Measurements from ENCODE around the gene TNC. TPM values are rescaled to one million over a fixed set of nuclear protein-coding genes. Genes with fewer than 3 reads are reported as not detected.

Gene TNC
- polyA plus RNA-seq, 3 donors: 0.02 TPM; not detected in 2

- H3K4me1 Mint-ChIP-seq: no peaks in the 10 kb centered on the region
- DNase-seq: no peak
- no peak overlapping the region for H3K4me2 ChIP-seq (replicated peaks; ENCODE audit: extremely low read depth, low read length, poor library complexity, severe bottlenecking)
- intact Hi-C loops (cut with micrococcal nuclease): no loop called here
- no peaks in the 10 kb centered on the region for H3K36me3 Mint-ChIP-seq
- H3K36me3 ChIP-seq (replicated peaks in 1 of 2; ENCODE audit: control insufficient read depth in 1 of 2, insufficient read depth in 2 of 2, low read length in 2 of 2): no peaks in the 10 kb centered on the region
- no peaks in the 10 kb centered on the region for H3K79me2 ChIP-seq (ENCODE audit: insufficient read depth, low read length)
- no peaks in the 10 kb centered on the region for H3K4me1 ChIP-seq (ENCODE audit: control insufficient read depth in 1 of 2, insufficient read depth in 2 of 2, low read length in 2 of 2)
- H3K27me3 ChIP-seq (ENCODE audit: control insufficient read depth in 2 of 2, insufficient read depth in 2 of 2, low read length in 2 of 2): no peaks in the 10 kb centered on the region
- H3K27ac Mint-ChIP-seq: no peak overlapping the region
- no peaks in the 10 kb centered on the region for H4K20me1 ChIP-seq (ENCODE audit: insufficient read depth, low read length)
- no peak overlapping the region for H2AFZ ChIP-seq (ENCODE audit: insufficient read depth, low read depth, low read length, poor library complexity, severe bottlenecking)
- TF ChIP-seq CTCF (IDR thresholded peaks at IDR 0.05): no peak
- no peak overlapping the region for H3K4me3 ChIP-seq (replicated peaks in 1 of 3; ENCODE audit: low read depth in 2 of 3, low read length in 3 of 3)
- H3K9me3 Mint-ChIP-seq: no peaks in the 10 kb centered on the region
- WGBS (ENCODE audit: insufficient coverage): 96% methylated on average over 12 of the region's 12 CpGs
- no peak overlapping the region for H3K4me3 Mint-ChIP-seq
- H3K27me3 Mint-ChIP-seq (ENCODE audit: low read depth in 3 of 3): peaks cover 1 to 3% (median 2%) of the 10 kb centered on the region in 3 donors
- H3K9ac ChIP-seq (ENCODE audit: insufficient read depth, low read length, poor library complexity, severe bottlenecking): no peak overlapping the region
- H3K9me3 ChIP-seq (replicated peaks in 1 of 2; ENCODE audit: control insufficient read depth in 1 of 2, insufficient read depth in 1 of 2, low read length in 2 of 2): no peaks in the 10 kb centered on the region
- H3K27ac ChIP-seq (ENCODE audit: low read depth in 1 of 2, low read length in 2 of 2): no peak overlapping the region
Observed at GRCh38 chr9:115084157-115084556, 33.8 kb downstream of the TNC start.

DNA sequence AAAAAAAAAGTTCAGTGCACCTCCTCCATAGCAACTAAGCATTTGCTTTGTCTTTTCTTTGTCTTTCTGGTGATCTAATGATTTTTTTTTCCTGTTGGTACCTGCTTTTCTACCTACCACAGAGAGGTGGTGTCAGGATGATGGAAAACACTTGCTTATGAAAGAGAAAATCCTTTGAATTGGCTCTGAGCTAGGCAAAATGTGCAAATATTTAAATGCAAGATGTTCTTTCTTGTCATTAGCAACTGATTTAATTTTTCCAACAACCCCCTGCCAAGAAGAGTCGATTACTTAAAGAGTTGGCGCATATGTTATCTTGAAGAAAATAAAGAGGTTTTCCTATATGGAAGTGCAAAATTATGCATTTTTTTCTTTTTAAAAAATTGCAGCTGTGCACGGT is 37.7 kb downstream of the TNC start:
- intact Hi-C loops (cut with micrococcal nuclease): no loop called here
- Histone ChIP-seq H3K36me3 (replicated peaks in 1 of 2; ENCODE audit: control insufficient read depth in 1 of 2, insufficient read depth in 2 of 2, low read length in 2 of 2) (no peaks in the 10 kb centered on the region), H3K79me2 (ENCODE audit: insufficient read depth, low read length) (no peaks in the 10 kb centered on the region), H3K9ac (ENCODE audit: insufficient read depth, low read length, poor library complexity, severe bottlenecking) (no peak overlapping the region), H3K4me3 (replicated peaks in 1 of 3; ENCODE audit: low read depth in 2 of 3, low read length in 3 of 3) (no peak overlapping the region), H3K27me3 (ENCODE audit: control insufficient read depth in 2 of 2, insufficient read depth in 2 of 2, low read length in 2 of 2) (no peaks in the 10 kb centered on the region), H4K20me1 (ENCODE audit: insufficient read depth, low read length) (no peaks in the 10 kb centered on the region), H3K27ac (ENCODE audit: low read depth in 1 of 2, low read length in 2 of 2) (no peak overlapping the region), H3K4me1 (ENCODE audit: control insufficient read depth in 1 of 2, insufficient read depth in 2 of 2, low read length in 2 of 2) (no peaks in the 10 kb centered on the region), H3K9me3 (replicated peaks in 1 of 2; ENCODE audit: control insufficient read depth in 1 of 2, insufficient read depth in 1 of 2, low read length in 2 of 2) (no peaks in the 10 kb centered on the region), H2AFZ (ENCODE audit: insufficient read depth, low read depth, low read length, poor library complexity, severe bottlenecking) (no peak overlapping the region), H3K4me2 (replicated peaks; ENCODE audit: extremely low read depth, low read length, poor library complexity, severe bottlenecking) (no peak overlapping the region)
- no CpG with 5 or more reads among the region's 3 CpGs for WGBS (ENCODE audit: insufficient coverage)
- H3K27me3 Mint-ChIP-seq (ENCODE audit: low read depth in 3 of 3): peaks cover 3 to 7% (median 5%) of the 10 kb centered on the region in 3 donors
- no peak for TF ChIP-seq CTCF (IDR thresholded peaks at IDR 0.05)
- no peak overlapping the region for H3K4me3 Mint-ChIP-seq
- H3K36me3 Mint-ChIP-seq: no peaks in the 10 kb centered on the region
- no peak overlapping the region for H3K27ac Mint-ChIP-seq
- DNase-seq: no peak
- H3K4me1 Mint-ChIP-seq: no peaks in the 10 kb centered on the region
- H3K9me3 Mint-ChIP-seq: peaks cover 0 to 3% (median 0%) of the 10 kb centered on the region in 7 donors
